ENCODE data around the gene SLC6A1.

Gene SLC6A1

GRCh38 chr3:11000528-11000927 lies 8.0 kb downstream of the SLC6A1 start:
- TF ChIP-seq CTCF (IDR thresholded peaks at IDR 0.05; ENCODE audit: low read depth, low read length, missing control alignments) = no peak
- peaks cover 68% of the 10 kb centered on the region for H3K27me3 ChIP-seq (replicated peaks)
- in situ Hi-C loops (cut with HindIII; ENCODE audit: low pct_ligation_motif_present, low sequenced_read_pairs) = no loop called here

DNA sequence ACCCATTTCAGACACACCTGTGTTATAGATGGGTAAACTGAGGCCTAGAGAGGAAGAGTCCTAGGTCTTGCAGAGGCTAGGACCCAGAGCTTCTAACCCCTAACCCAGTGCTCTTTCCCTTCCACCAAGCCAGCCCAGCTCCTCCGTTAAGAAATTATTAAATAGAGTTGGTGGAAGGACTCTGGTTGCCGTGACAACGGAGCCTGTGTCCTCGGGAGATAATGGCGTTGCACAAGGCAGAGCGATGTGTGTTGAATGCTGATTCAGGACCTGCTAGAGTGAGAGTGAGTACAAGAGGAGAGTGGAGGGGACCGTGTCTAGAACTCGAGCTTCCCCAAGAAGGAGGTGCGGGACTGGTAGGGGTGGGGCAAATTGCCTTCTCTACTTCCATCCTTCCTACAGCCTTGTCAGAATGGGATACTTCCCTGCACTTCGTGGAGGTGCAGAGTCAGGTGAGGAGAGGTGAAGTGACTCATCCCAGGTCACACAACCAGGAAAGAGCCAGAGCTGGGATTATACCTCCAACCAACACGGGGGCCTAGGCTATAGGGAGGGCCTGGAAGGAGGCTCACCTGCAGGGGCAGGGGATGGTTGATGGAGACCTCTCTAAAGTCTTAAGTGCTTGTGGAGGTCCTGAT lies 8.6 kb downstream of the SLC6A1 start:
- Histone ChIP-seq H3K27me3 (replicated peaks) (peaks cover 64% of the 10 kb centered on the region), H3K4me3 (ENCODE audit: low read depth, low read length) (no peak overlapping the region), H3K27ac (no peak overlapping the region), H3K36me3 (replicated peaks) (no peaks in the 10 kb centered on the region)
- no peak for TF ChIP-seq CTCF (IDR thresholded peaks at IDR 0.05; ENCODE audit: low read depth, low read length, missing control alignments)
- in situ Hi-C loops (cut with HindIII; ENCODE audit: low pct_ligation_motif_present, low sequenced_read_pairs) = no loop called here
- DNase-seq = no peak

More at GRCh38 chr3:11000528-11000927, 8.0 kb downstream of the SLC6A1 start:
- H3K36me3 ChIP-seq (replicated peaks) = no peaks in the 10 kb centered on the region
- no peak overlapping the region for H3K27ac ChIP-seq
- no peak overlapping the region for H3K4me3 ChIP-seq (ENCODE audit: low read depth, low read length)
- no peak for DNase-seq

DNA sequence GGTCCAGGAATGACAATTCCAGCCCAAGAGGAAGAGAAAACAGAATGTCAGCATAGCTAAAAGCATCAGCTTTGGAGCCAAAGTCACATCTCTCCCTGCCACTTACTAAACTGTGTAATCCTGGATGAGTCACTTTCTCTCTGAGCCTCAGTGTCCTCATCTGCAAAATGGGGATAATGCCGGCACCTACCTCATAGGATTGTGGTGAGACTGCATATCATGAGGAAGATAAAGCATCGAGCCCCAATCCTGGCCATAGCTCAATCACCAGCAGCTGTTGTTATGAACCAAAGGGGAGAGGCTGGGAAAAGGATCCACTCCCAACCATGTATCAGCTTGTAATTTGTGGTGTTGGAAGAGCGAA lies 9.1 kb downstream of the SLC6A1 start:
- TF ChIP-seq CTCF (IDR thresholded peaks at IDR 0.05; ENCODE audit: low read depth, low read length, missing control alignments) = no peak
- Histone ChIP-seq H3K36me3 (replicated peaks) (no peaks in the 10 kb centered on the region), H3K27me3 (replicated peaks) (peaks cover 62% of the 10 kb centered on the region), H3K4me3 (ENCODE audit: low read depth, low read length) (no peak overlapping the region), H3K27ac (no peak overlapping the region)
- no peak for DNase-seq
- in situ Hi-C loops (cut with HindIII; ENCODE audit: low pct_ligation_motif_present, low sequenced_read_pairs) = no loop called here

GRCh38 chr3:11002371-11002807 lies 9.8 kb downstream of the SLC6A1 start:
- DNase-seq = no peak
- Histone ChIP-seq H3K27ac (no peak overlapping the region), H3K27me3 (replicated peaks) (peaks cover 62% of the 10 kb centered on the region), H3K36me3 (replicated peaks) (no peaks in the 10 kb centered on the region), H3K4me3 (ENCODE audit: low read depth, low read length) (no peak overlapping the region)
- no peak for TF ChIP-seq CTCF (IDR thresholded peaks at IDR 0.05; ENCODE audit: low read depth, low read length, missing control alignments)
- in situ Hi-C loops (cut with HindIII; ENCODE audit: low pct_ligation_motif_present, low sequenced_read_pairs) = no loop called here

- in situ Hi-C loops (cut with HindIII; ENCODE audit: low pct_ligation_motif_present, low sequenced_read_pairs) = no loop called here
- no peak for DNase-seq
- Histone ChIP-seq H3K36me3 (replicated peaks) (no peaks in the 10 kb centered on the region), H3K4me3 (ENCODE audit: low read depth, low read length) (no peak overlapping the region), H3K27ac (no peak overlapping the region), H3K27me3 (replicated peaks) (peaks cover 50% of the 10 kb centered on the region)
- TF ChIP-seq CTCF (IDR thresholded peaks at IDR 0.05; ENCODE audit: low read depth, low read length, missing control alignments) = no peak
Observed at GRCh38 chr3:11004563-11004962, 12.0 kb downstream of the SLC6A1 start.

DNA sequence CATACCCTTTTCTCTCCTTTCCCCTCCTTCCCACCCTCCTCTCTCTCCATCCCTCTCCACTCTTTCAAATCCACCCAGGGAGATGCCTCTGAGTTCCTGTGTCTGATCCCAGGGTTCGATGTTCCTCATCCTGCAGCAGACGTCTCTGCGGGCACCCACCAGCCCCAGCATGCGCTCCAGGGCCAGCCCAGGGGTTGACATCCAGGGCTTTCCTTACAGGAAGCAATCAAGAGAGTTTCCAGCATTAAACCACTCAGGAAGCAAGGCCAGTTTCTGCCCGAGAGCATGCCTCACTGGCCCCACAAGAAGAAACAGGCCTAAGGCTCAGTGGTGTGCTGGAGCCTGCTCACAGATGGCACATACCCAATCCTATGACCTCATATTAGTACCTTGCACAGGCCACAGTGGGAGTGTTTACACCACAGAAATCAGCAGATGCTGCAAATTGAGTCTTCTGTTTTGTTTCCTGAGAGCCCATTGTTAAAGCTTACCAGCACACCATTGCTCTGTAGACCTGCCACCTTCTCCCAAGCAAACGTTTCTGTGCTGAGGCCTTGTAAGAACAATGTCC lies 13.2 kb downstream of the SLC6A1 start:
- H3K27ac ChIP-seq = no peak overlapping the region
- no peak for TF ChIP-seq CTCF (IDR thresholded peaks at IDR 0.05; ENCODE audit: low read depth, low read length, missing control alignments)
- H3K4me3 ChIP-seq (ENCODE audit: low read depth, low read length) = no peak overlapping the region
- DNase-seq = no peak
- H3K36me3 ChIP-seq (replicated peaks) = no peaks in the 10 kb centered on the region
- peaks cover 42% of the 10 kb centered on the region for H3K27me3 ChIP-seq (replicated peaks)
- in situ Hi-C loops (cut with HindIII; ENCODE audit: low pct_ligation_motif_present, low sequenced_read_pairs) = no loop called here
